Measurements from ENCODE around the gene NDUFB11. TPM values are rescaled to one million over a fixed set of nuclear protein-coding genes. Genes with fewer than 3 reads are reported as not detected.

The NDUFB11 gene
- total RNA-seq, 4 donors from 2014 or later, result 52.8 to 75.6 (median 65.9) TPM

GRCh38 chrX:47182106-47182700 is 37.7 kb upstream of the NDUFB11 start:
- intact Hi-C loops (cut with DNase I; ENCODE audit: low total_unique reads), result no loop called here
- no peak for TF ChIP-seq POLR2A (IDR thresholded peaks at IDR 0.05)
- no peak for TF ChIP-seq CTCF (IDR thresholded peaks at IDR 0.05)
- 88 to 93% methylated on average over 7 to 9 of the region's 9 CpGs for WGBS, 2 donors
- no peak overlapping the region for H3K4me3 ChIP-seq (ENCODE audit: low read depth, poor library complexity, severe bottlenecking)
- no peak for DNase-seq (ENCODE audit: low spot score in 2 of 2)

- DNase-seq (ENCODE audit: low spot score in 2 of 2), result no peak
- TF ChIP-seq POLR2A (IDR thresholded peaks at IDR 0.05) (no peak), CTCF (IDR thresholded peaks at IDR 0.05) (no peak)
- intact Hi-C loops (cut with DNase I; ENCODE audit: low total_unique reads), result no loop called here
- no peak overlapping the region for H3K4me3 ChIP-seq (ENCODE audit: low read depth, poor library complexity, severe bottlenecking)
- 92 to 100% methylated on average over 7 to 10 of the region's 10 CpGs for WGBS, 2 donors
These were observed 36.8 kb upstream of the NDUFB11 start for GRCh38 chrX:47181301-47181700.

GRCh38 chrX:47180346-47180745 is 35.8 kb upstream of the NDUFB11 start:
- TF ChIP-seq POLR2A (IDR thresholded peaks at IDR 0.05), result no peak
- TF ChIP-seq CTCF (IDR thresholded peaks at IDR 0.05), result no peak
- no peak overlapping the region for H3K4me3 ChIP-seq (ENCODE audit: low read depth, poor library complexity, severe bottlenecking)
- intact Hi-C loops (cut with DNase I; ENCODE audit: low total_unique reads), result no loop called here
- no peak for DNase-seq (ENCODE audit: low spot score in 2 of 2)
- WGBS, 2 donors, result 86 to 97% methylated on average over 7 to 8 of the region's 8 CpGs

- no peak for DNase-seq (ENCODE audit: low spot score in 2 of 2)
- intact Hi-C loops (cut with DNase I; ENCODE audit: low total_unique reads), result no loop called here
- TF ChIP-seq POLR2A (IDR thresholded peaks at IDR 0.05) (no peak), CTCF (IDR thresholded peaks at IDR 0.05) (no peak)
- 94 to 100% methylated on average over 6 to 18 of the region's 18 CpGs for WGBS, 2 donors
- H3K4me3 ChIP-seq (ENCODE audit: low read depth, poor library complexity, severe bottlenecking), result no peak overlapping the region
These were observed 35.4 kb upstream of the NDUFB11 start for GRCh38 chrX:47179928-47180255.

GRCh38 chrX:47179221-47179927 is 34.9 kb upstream of the NDUFB11 start:
- TF ChIP-seq CTCF (IDR thresholded peaks at IDR 0.05) (no peak), POLR2A (IDR thresholded peaks at IDR 0.05) (no peak)
- intact Hi-C loops (cut with DNase I; ENCODE audit: low total_unique reads), result no loop called here
- DNase-seq (ENCODE audit: low spot score in 2 of 2), result no peak
- H3K4me3 ChIP-seq (ENCODE audit: low read depth, poor library complexity, severe bottlenecking), result no peak overlapping the region
- 33 to 52% methylated on average over 10 to 12 of the region's 14 CpGs for WGBS, 2 donors

All from lower leg skin (tissue), 4 donors.